HFF-Myc (cell line): ENCODE results near the gene ESM1.
A peak's percentile ranks its signal among the peaks of the same experiment; 100 is the strongest.

Source experiments
- DNase-seq: peaks from one replicate; pipeline ENCODE4 v3.0.0-alpha.2; 2011; ENCODE audit warnings: low read depth; ENCODE audit errors: extremely low read depth
- H3K4me3 ChIP-seq: replicated peaks from 2 replicates; pipeline ENCODE4 v1.5.1; 2011; ENCODE audit warnings: low read depth, mild to moderate bottlenecking, control low read depth, low read length
- CTCF ChIP-seq: IDR thresholded peaks from 2 replicates; pipeline ENCODE4 v1.5.1; 2012; ENCODE audit warnings: mild to moderate bottlenecking, low read depth, low read length, control low read depth; ENCODE audit errors: missing control alignments

ESM1 gene

GRCh38 chr5:54965806-54966205 lies 19.6 kb downstream of the ESM1 start:
- no peak for TF ChIP-seq CTCF
- H3K4me3 ChIP-seq = no peak overlapping the region
- DNase-seq = no peak

- no peak for TF ChIP-seq CTCF
- no peak for DNase-seq
- H3K4me3 ChIP-seq = no peak overlapping the region
Measured at GRCh38 chr5:54964405-54964804, 21.0 kb downstream of the ESM1 start.

- no peak overlapping the region for H3K4me3 ChIP-seq
- peak; percentile 43 for TF ChIP-seq CTCF
- DNase-seq = no peak
Measured at GRCh38 chr5:54959673-54960418, 25.5 kb downstream of the ESM1 start.

GRCh38 chr5:54956922-54957321 lies 28.5 kb downstream of the ESM1 start:
- H3K4me3 ChIP-seq = no peak overlapping the region
- TF ChIP-seq CTCF = no peak
- no peak for DNase-seq

GRCh38 chr5:54947187-54947586 lies 38.2 kb downstream of the ESM1 start:
- no peak overlapping the region for H3K4me3 ChIP-seq
- no peak for TF ChIP-seq CTCF
- no peak for DNase-seq

- no peak for DNase-seq
- TF ChIP-seq CTCF = no peak
- H3K4me3 ChIP-seq = no peak overlapping the region
Measured at GRCh38 chr5:54946306-54946819, 39.0 kb downstream of the ESM1 start.
